H1 (cell line): ENCODE data around the gene ZNF133.

Experiments used
- CTCF ChIP-seq, 3 experiments: IDR thresholded peaks; 1 replicate in 2 of 3; 2 replicates in 1 of 3; pipeline versions ENCODE4 v1.5.1 to v1.6.1; 2011; ENCODE audit warnings: low read length in 3 of 3, mild to moderate bottlenecking in 3 of 3, inconsistent platforms in 2 of 3, low read depth in 1 of 3, moderate library complexity in 1 of 3; ENCODE audit not compliant: insufficient read depth in 1 of 3; ENCODE audit errors: control extremely low read depth in 1 of 3
- KDM5A ChIP-seq: fragments of 200-600 bp; IDR thresholded peaks from 2 replicates; pipeline ENCODE4 v1.7.1; 2012; ENCODE audit warnings: mild to moderate bottlenecking, low read length, inconsistent platforms, mixed read lengths
- POLR2AphosphoS5 ChIP-seq: IDR thresholded peaks from 2 replicates; pipeline ENCODE4 v1.6.1; 2011; ENCODE audit warnings: low read depth, low read length
- SIN3A ChIP-seq, 2 experiments: IDR thresholded peaks in 1 of 2; conservative IDR thresholded peaks in 1 of 2; 2 replicates each; pipeline ENCODE4 v1.6.1; 2011 to 2012; ENCODE audit warnings: low read length in 2 of 2, improper control_type of control experiment in 1 of 2, low read depth in 1 of 2, mild to moderate bottlenecking in 1 of 2

GRCh38 chr20:18362916-18363315 lies 74.6 kb downstream of the ZNF133 start:
- no peak for TF ChIP-seq POLR2AphosphoS5
- no peak for TF ChIP-seq CTCF (IDR thresholded peaks at IDR 0.05; ENCODE audit: control extremely low read depth in 1 of 3, insufficient read depth in 1 of 3, low read depth in 1 of 3, low read length in 3 of 3)
- no peak for TF ChIP-seq SIN3A (conservative IDR thresholded peaks at IDR 0.05 in 1 of 2, IDR thresholded peaks at IDR 0.05 in 1 of 2; ENCODE audit: low read depth in 1 of 2, low read length in 2 of 2)
- no peak for TF ChIP-seq KDM5A
